ENCODE data around the gene CD33.
"Not testable (repeated sequence)": the region's sequence is repeated elsewhere in the genome, so short reads cannot be mapped to it uniquely, and the experiment has no call there.

The CD33 gene

GRCh38 chr19:51210191-51210784, 14.6 kb upstream of the CD33 start:
- DNase-seq (ENCODE audit: low spot score) = no peak

DNA sequence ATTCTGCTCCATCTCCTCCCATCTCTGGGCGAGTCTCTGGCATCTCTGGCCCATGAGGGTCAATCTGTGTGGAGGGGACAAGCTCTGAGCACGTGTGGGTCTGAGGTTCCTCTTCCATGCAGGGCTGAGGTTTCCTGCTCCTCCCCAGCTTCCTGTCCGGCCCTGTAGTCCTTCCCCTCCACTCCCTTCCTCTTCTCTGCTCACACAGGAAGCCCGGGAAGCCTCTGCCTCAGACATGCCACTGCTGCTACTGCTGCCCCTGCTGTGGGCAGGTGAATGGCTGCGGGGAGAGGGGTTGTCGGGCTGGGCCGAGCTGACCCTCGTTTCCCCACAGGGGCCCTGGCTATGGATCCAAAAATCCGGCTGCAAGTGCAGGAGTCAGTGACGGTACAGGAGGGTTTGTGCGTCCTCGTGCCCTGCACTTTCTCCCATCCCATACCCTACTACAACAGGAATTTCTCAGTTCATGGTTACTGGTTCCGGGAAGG, 14.0 kb upstream of the CD33 start:
- not testable (repeated sequence) for DNase-seq (ENCODE audit: low spot score)

GRCh38 chr19:51211833-51212232, 13.0 kb upstream of the CD33 start:
- no peak for DNase-seq (ENCODE audit: low spot score)

- no peak for DNase-seq (ENCODE audit: low spot score)
These were observed 5.6 kb upstream of the CD33 start for GRCh38 chr19:51219307-51219706.

GRCh38 chr19:51219971-51220370, 4.9 kb upstream of the CD33 start:
- no peak for DNase-seq (ENCODE audit: low spot score)

- no peak for DNase-seq (ENCODE audit: low spot score)
These were observed 3.9 kb upstream of the CD33 start for GRCh38 chr19:51220996-51221395.

DNA sequence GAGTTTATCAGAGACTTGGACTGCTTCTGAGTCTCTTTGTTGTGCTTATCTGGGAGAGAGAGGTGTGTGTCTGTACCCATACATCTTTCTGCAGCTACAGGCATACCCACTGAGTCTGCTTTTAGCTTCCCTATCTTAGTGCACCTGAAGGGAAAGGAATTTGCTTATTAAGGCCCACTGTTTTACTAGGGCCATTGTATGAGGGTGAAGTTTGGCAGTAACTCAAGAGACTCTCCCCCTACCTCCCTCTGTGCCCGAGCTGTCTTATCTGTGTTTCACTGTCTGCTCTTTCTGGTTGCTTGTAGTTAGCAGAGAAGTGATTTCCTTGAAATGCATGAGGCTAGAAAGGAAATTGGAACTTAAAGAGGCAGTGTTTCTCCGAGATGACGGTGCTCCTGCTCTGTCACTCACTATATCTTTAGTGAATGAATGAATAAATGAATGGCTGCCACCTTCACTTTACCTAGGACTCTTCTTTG, 678 bp upstream of the CD33 start:
- DNase-seq (ENCODE audit: low spot score) = no peak

- no peak for DNase-seq (ENCODE audit: low spot score)
These were observed 1.2 kb downstream of the CD33 start for GRCh38 chr19:51226067-51226466.

DNA sequence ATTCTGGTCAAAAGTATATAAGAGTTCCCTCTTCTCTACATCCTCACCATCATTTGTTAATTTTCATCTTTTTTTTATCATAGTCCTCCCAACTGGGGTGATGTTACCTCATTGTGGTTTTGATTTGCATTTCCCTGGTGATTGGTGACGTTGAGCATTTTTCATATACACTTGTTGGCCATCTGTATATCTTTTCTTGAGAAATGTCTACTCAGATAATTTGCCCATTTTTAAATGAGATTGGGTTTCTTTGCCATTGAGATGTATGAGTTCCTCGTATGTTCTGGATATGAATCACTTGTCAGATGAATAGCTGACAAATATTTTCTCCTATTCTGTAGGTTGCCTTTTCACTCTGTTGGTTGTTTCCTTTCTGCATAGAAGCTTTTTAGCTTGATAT, 2.4 kb downstream of the CD33 start:
- no peak for DNase-seq (ENCODE audit: low spot score)

GRCh38 chr19:51227966-51228365, 3.1 kb downstream of the CD33 start:
- DNase-seq (ENCODE audit: low spot score) = no peak

GRCh38 chr19:51240866-51241265, 16.0 kb downstream of the CD33 start:
- DNase-seq (ENCODE audit: low spot score) = no peak

DNA sequence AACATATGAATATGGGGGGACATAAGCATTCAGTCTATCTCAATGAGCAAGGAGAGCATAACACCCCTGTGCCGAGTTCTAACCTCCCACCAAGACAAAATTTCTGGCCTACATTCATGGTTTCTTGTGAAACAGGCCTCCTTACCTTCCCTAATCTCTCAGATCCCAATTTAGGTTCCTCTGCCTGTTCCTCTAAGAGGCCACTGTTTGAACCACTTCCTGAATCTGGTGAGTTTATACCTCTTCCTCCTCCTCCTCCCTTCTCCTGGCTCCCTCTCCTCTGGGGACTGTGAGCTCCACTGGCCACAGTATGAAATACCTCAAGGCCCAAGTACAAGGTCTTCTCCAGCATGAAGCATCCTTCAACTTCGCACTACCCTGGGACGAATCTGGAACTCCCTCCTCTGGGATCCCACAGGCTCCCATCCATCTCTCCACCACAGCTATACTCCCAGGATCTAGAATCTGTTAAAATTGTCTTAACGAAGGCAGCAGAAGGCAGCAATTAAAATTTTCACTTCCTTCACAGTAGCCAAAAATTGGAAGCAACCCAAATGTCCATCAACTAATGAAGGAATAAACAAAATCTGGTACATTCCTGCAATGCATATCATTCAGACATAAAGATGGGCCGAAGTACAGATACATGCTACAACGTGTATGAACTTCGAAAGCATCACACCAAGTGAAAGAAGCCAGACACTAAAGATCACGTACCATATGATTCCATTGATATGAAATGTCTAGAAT, 18.2 kb downstream of the CD33 start:
- DNase-seq (ENCODE audit: low spot score) = no peak

GRCh38 chr19:51246164-51246552, 21.3 kb downstream of the CD33 start:
- no peak for DNase-seq (ENCODE audit: low spot score)

- no peak for DNase-seq (ENCODE audit: low spot score)
These were observed 23.2 kb downstream of the CD33 start for GRCh38 chr19:51247972-51248590.

DNA sequence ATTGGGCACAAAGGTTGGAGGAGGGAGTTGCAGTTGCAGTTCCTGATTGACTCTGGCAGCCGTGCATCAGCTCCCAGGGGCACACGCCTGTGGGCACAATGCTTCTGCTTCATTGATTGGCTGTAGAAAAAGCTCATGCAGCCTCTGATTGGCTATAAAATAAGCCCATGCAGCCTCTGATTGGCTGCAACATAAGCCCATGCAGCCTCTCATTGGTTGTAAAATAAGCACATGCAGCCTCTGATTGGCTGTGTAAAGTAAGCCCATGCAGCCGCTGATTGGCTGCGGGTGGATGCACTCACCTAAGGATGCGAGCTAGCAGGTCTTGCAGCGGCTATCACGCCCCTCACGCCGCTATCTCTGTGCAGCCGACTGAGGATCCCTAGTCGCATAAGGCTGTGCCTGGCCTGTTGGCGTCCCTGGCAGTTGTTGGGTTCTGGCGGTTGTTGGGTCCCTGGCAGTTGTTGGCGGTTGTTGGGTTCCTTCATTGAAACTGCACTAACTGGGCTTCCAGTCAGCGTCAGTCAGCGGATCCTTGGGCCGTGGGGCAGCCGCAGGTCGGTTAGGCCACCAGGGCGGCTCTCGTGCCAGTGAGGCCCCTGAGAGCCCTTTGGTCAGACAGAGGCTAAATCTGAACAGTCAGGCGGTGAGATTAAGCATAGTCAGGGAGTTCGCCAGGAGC, 26.0 kb downstream of the CD33 start, which contains the start of gene SIGLECL1:
Gene SIGLECL1, plus strand, starts transcription at position 295 of the 682 bp plus-strand sequence. CDS start 12,993 bp downstream, outside the sequence.
- DNase-seq (ENCODE audit: low spot score) = no peak

- no peak for DNase-seq (ENCODE audit: low spot score)
These were observed 26.6 kb downstream of the CD33 start for GRCh38 chr19:51251468-51251820.

GRCh38 chr19:51252306-51253079, 27.6 kb downstream of the CD33 start:
- DNase-seq (ENCODE audit: low spot score) = no peak

- no peak for DNase-seq (ENCODE audit: low spot score)
These were observed 28.4 kb downstream of the CD33 start for GRCh38 chr19:51253088-51253806.

- no peak for DNase-seq (ENCODE audit: low spot score)
These were observed 31.3 kb downstream of the CD33 start for GRCh38 chr19:51256155-51256625.

GRCh38 chr19:51257471-51257870, 32.6 kb downstream of the CD33 start:
- no peak for DNase-seq (ENCODE audit: low spot score)

Data from hepatic stellate cell (primary cell).